ENCODE measurements around the gene CT83. TPM values are rescaled to one million over a fixed set of nuclear protein-coding genes. Genes with fewer than 3 reads are reported as not detected.

CT83 gene
- total and polyA plus RNA-seq, 2 of the 13 experiments (the other 11 are each of a cell fraction or from before 2014, with no cell fraction given): not detected

Other genes starting within 250 kb of the CT83 start
- 43.2 and 70.2 TPM in 2 replicates for gene SLC6A14, start 26.4 kb downstream of the CT83 start, total RNA-seq (2016; rRNA removed; fragmentation: Illumina TruSeq; extraction: Trizol)
- 15.0 and 22.6 TPM in 2 replicates for gene SLC6A14, start 26.4 kb downstream of the CT83 start, polyA plus RNA-seq (2011; rRNA removed)

Measured in HepG2 (cell line).